HG02759 (cell line): Measurements from ENCODE around the gene AMELY.
"Not testable (repeated sequence)": the region's sequence is repeated elsewhere in the genome, so short reads cannot be mapped to it uniquely, and the experiment has no call there.

Source experiments
- ATAC-seq: cut with Tn5 transposase; IDR thresholded peaks from one replicate; pipeline ENCODE4 v1.9.1; 2021; ENCODE audit warnings: mild to moderate bottlenecking, moderate library complexity; ENCODE audit not compliant: unreplicated experiment

The AMELY gene

GRCh38 chrY:6911253-6911881, at the start of gene AMELY:
Gene AMELY, minus strand, starts transcription at chrY:6911752. Its CDS starts 39,144 bp downstream, at chrY:6872608.
- no peak for ATAC-seq

GRCh38 chrY:6949947-6950346, 38.4 kb upstream of the AMELY start:
- ATAC-seq, result no peak

GRCh38 chrY:6948378-6948777, 36.8 kb upstream of the AMELY start:
- ATAC-seq, result no peak

GRCh38 chrY:6947695-6948094, 36.1 kb upstream of the AMELY start:
- ATAC-seq, result no peak

GRCh38 chrY:6935497-6935896, 23.9 kb upstream of the AMELY start:
- no peak for ATAC-seq

- ATAC-seq, result no peak
Observed at GRCh38 chrY:6931779-6932396, 20.3 kb upstream of the AMELY start.

GRCh38 chrY:6929237-6929636, 17.7 kb upstream of the AMELY start:
- ATAC-seq, result no peak

GRCh38 chrY:6928265-6928664, 16.7 kb upstream of the AMELY start:
- no peak for ATAC-seq

GRCh38 chrY:6921061-6921460, 9.5 kb upstream of the AMELY start:
- no peak for ATAC-seq

GRCh38 chrY:6913362-6913761, 1.8 kb upstream of the AMELY start:
- ATAC-seq, result no peak

GRCh38 chrY:6910372-6911252, 940 bp downstream of the AMELY start, which contains the start of gene TBL1Y:
Gene TBL1Y, plus strand, starts transcription at chrY:6910697. Its CDS starts 114,388 bp downstream, at chrY:7025085.
- no peak for ATAC-seq

GRCh38 chrY:6909856-6910255, 1.7 kb downstream of the AMELY start:
- no peak for ATAC-seq

- no peak for ATAC-seq
Observed at GRCh38 chrY:6909118-6909521, 2.4 kb downstream of the AMELY start.

GRCh38 chrY:6908021-6908420, 3.5 kb downstream of the AMELY start:
- ATAC-seq, result not testable (repeated sequence)

- no peak for ATAC-seq
Observed at GRCh38 chrY:6907591-6907990, 4.0 kb downstream of the AMELY start.

- not testable (repeated sequence) for ATAC-seq
Observed at GRCh38 chrY:6902116-6902515, 9.4 kb downstream of the AMELY start.

GRCh38 chrY:6895236-6895635, 16.3 kb downstream of the AMELY start:
- ATAC-seq, result no peak

GRCh38 chrY:6894496-6894895, 17.1 kb downstream of the AMELY start:
- ATAC-seq, result no peak

GRCh38 chrY:6849384-6849783, 62.2 kb downstream of the AMELY start:
- no peak for ATAC-seq

- ATAC-seq, result not testable (repeated sequence)
Observed at GRCh38 chrY:6842650-6843049, 68.9 kb downstream of the AMELY start.
